SU-DHL-6 (cell line): Measurements from ENCODE around the gene WWC1.

Experiments used
- H2AFZ ChIP-seq: fragments of 200-600 bp; sonication (generic); 2 replicates; pipeline ENCODE4 v1.6.1; 2014; ENCODE audit warnings: low read depth, mild to moderate bottlenecking, moderate library complexity, mixed read lengths, antibody characterized with exemption, low read length; ENCODE audit not compliant: severe bottlenecking
- H3F3A ChIP-seq: fragments of 200-600 bp; shearing (Covaris generic); 2 replicates; pipeline ENCODE4 v1.6.0; 2016; ENCODE audit warnings: antibody characterized with exemption, mild to moderate bottlenecking; ENCODE audit not compliant: insufficient read depth
- H3K27ac ChIP-seq: fragments of 200-600 bp; sonication (generic); 2 replicates; pipeline ENCODE4 v1.5.1; 2016; ENCODE audit warnings: low read depth, mild to moderate bottlenecking, low read length, moderate library complexity, mixed read lengths
- H3K27me3 ChIP-seq: fragments of 200-600 bp; sonication (generic), shearing (Covaris generic); 2 replicates; pipeline ENCODE4 v1.6.0; 2014; ENCODE audit warnings: mild to moderate bottlenecking, low read length
- H3K36me3 ChIP-seq: fragments of 200-600 bp; sonication (generic); 2 replicates; pipeline ENCODE4 v1.6.1; 2014; ENCODE audit warnings: mild to moderate bottlenecking, low read length, mixed read lengths
- H3K4me2 ChIP-seq: fragments of 300-600, 200-600 bp; shearing (Covaris generic), sonication (generic); 2 replicates; pipeline ENCODE4 v1.6.0; 2014; ENCODE audit warnings: low read length, low read depth, mild to moderate bottlenecking; ENCODE audit not compliant: poor library complexity, severe bottlenecking
- H3K4me3 ChIP-seq: fragments of 200-600 bp; sonication (generic); 2 replicates; pipeline ENCODE4 v1.5.1; 2014; ENCODE audit warnings: antibody characterized with exemption, low read length, mild to moderate bottlenecking, mixed read lengths; ENCODE audit not compliant: insufficient read depth, poor library complexity, severe bottlenecking
- H3K79me2 ChIP-seq: fragments of 200-600 bp; sonication (generic); 2 replicates; pipeline ENCODE4 v1.6.1; 2014; ENCODE audit warnings: mild to moderate bottlenecking, low read length, moderate library complexity; ENCODE audit not compliant: insufficient read depth
- H3K9ac ChIP-seq: fragments of 200-600 bp; sonication (generic); 2 replicates; pipeline ENCODE4 v1.7.0; 2014; ENCODE audit warnings: mild to moderate bottlenecking, low read length
- H3K9me2 ChIP-seq: fragments of 200-600 bp; sonication (generic); replicated peaks from 2 replicates; pipeline ENCODE4 v1.6.1; 2014; ENCODE audit warnings: low read length; ENCODE audit not compliant: insufficient read depth
- H3K9me3 ChIP-seq: fragments of 200-600 bp; sonication (generic); 2 replicates; pipeline ENCODE4 v1.6.1; 2014; ENCODE audit warnings: low read length, mixed read lengths; ENCODE audit not compliant: insufficient read depth
- H4K20me1 ChIP-seq: fragments of 200-600 bp; sonication (generic); 2 replicates; pipeline ENCODE4 v1.6.1; 2014; ENCODE audit warnings: low read depth, mild to moderate bottlenecking, antibody characterized with exemption, low read length, moderate library complexity, mixed read lengths
- EZH2phosphoT487 ChIP-seq: fragments of 200-600 bp; sonication (generic), shearing (Covaris generic); conservative IDR thresholded peaks from 2 replicates; pipeline ENCODE4 v1.6.1; 2018; ENCODE audit warnings: mild to moderate bottlenecking, antibody characterized with exemption, low read length, moderate library complexity, mixed read lengths
- TF ChIP-seq, protein P1 (sequence below): fragments of 200-600 bp; sonication (generic); IDR thresholded peaks from one replicate; pipeline ENCODE4 v1.5.1; 2017; ENCODE audit warnings: antibody characterized with exemption, mild to moderate bottlenecking, low read length, moderate library complexity; ENCODE audit not compliant: insufficient read depth, poor library complexity, severe bottlenecking

WWC1 gene

DNA sequence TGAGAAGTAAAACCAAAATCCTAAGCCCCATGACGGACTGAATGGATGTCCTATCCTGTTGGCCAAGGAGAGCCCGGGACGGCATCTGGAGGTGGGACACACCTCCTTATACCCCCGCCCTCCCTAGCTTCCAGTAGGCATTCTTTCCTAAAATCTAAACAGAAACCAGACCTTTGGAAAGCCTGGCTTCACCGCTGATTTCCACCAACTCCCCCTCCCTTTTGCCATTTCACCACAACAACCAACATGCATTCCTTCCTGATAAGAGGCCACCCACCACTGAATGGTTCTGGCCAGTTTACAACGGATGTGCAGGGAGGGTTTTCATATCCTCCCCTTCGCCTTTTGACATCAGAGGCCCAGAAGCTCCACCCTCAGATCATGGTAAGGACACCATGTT, 185.6 kb downstream of the WWC1 start:
- no peaks in the 10 kb centered on the region for H3K27me3 ChIP-seq
- no peak overlapping the region for H3K4me3 ChIP-seq
- H3K4me2 ChIP-seq = no peak overlapping the region
- H4K20me1 ChIP-seq = no peaks in the 10 kb centered on the region
- no peaks in the 10 kb centered on the region for H3K36me3 ChIP-seq
- TF ChIP-seq, protein P1, sequence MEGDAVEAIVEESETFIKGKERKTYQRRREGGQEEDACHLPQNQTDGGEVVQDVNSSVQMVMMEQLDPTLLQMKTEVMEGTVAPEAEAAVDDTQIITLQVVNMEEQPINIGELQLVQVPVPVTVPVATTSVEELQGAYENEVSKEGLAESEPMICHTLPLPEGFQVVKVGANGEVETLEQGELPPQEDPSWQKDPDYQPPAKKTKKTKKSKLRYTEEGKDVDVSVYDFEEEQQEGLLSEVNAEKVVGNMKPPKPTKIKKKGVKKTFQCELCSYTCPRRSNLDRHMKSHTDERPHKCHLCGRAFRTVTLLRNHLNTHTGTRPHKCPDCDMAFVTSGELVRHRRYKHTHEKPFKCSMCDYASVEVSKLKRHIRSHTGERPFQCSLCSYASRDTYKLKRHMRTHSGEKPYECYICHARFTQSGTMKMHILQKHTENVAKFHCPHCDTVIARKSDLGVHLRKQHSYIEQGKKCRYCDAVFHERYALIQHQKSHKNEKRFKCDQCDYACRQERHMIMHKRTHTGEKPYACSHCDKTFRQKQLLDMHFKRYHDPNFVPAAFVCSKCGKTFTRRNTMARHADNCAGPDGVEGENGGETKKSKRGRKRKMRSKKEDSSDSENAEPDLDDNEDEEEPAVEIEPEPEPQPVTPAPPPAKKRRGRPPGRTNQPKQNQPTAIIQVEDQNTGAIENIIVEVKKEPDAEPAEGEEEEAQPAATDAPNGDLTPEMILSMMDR = no peak
- no peak for TF ChIP-seq EZH2phosphoT487
- no peak overlapping the region for H2AFZ ChIP-seq
- H3K79me2 ChIP-seq = no peaks in the 10 kb centered on the region
- H3F3A ChIP-seq = no peaks in the 10 kb centered on the region
- H3K9ac ChIP-seq = no peak overlapping the region
- H3K27ac ChIP-seq = no peak overlapping the region
- no peaks in the 10 kb centered on the region for H3K9me2 ChIP-seq
- no peaks in the 10 kb centered on the region for H3K9me3 ChIP-seq

DNA sequence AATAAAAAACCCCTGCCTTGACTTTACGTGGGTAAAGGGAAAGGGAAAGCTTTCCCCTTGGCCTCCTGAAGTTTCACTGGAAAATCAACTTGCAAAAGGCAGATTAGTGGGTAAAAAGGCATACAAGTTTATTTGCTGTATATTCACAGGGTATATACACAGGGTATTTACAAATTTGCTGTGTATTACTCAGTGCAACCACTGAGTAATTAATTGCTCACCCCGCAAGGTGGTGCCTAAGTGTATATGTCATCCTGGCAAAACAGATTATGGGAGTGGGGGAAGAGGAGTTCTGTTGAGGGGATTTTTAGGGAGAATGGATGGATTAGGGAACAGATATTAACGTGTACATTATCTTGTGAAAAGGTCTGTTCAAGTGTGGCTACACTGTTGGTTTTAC, 187.7 kb downstream of the WWC1 start:
- Histone ChIP-seq H3K79me2 (no peaks in the 10 kb centered on the region), H2AFZ (no peak overlapping the region), H3K4me3 (no peak overlapping the region), H3K9ac (no peak overlapping the region), H3K27me3 (no peaks in the 10 kb centered on the region), H4K20me1 (no peaks in the 10 kb centered on the region), H3K9me3 (no peaks in the 10 kb centered on the region), H3K27ac (no peak overlapping the region), H3F3A (no peaks in the 10 kb centered on the region), H3K36me3 (no peaks in the 10 kb centered on the region), H3K4me2 (no peak overlapping the region), H3K9me2 (no peaks in the 10 kb centered on the region)
- TF ChIP-seq EZH2phosphoT487 = no peak
- TF ChIP-seq, protein P1 = no peak

DNA sequence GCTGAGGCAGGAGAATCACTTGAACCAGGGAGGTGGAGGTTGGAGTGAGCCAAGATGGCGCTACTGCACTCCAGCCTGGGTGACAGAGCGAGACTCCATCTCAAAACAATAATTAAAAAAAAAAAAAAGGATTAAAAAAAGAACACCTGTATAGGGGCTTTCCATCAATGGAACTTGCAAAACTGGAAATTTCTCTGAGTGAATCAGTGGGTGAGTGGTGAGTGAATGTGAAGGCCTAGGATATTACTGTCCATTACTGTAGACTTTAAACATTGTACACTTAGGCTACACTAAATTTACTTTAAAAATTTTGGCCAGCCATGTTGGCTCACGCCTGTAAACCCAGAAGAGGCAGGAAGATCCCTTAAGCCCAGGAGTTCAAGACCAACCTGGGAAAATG, 189.2 kb downstream of the WWC1 start:
- Histone ChIP-seq H3K9ac (no peak overlapping the region), H3K4me2 (no peak overlapping the region), H3K9me2 (no peaks in the 10 kb centered on the region), H3K79me2 (no peaks in the 10 kb centered on the region), H4K20me1 (no peaks in the 10 kb centered on the region), H3K4me3 (no peak overlapping the region), H3F3A (no peaks in the 10 kb centered on the region), H3K27ac (no peak overlapping the region), H3K27me3 (no peaks in the 10 kb centered on the region), H3K9me3 (no peaks in the 10 kb centered on the region), H3K36me3 (no peaks in the 10 kb centered on the region), H2AFZ (no peak overlapping the region)
- TF ChIP-seq, protein P1 = no peak
- no peak for TF ChIP-seq EZH2phosphoT487
